Measurements from ENCODE around the gene SMC6.

Gene SMC6

GRCh38 chr2:17649026-17649425 is 104.6 kb downstream of the SMC6 start:
- DNase-seq, result no peak
- H3K27ac ChIP-seq (ENCODE audit: low read length), result no peak overlapping the region
- H3K36me3 ChIP-seq (ENCODE audit: insufficient read depth, low read length), result no peaks in the 10 kb centered on the region
- H4K20me1 ChIP-seq (ENCODE audit: insufficient read depth, low read length), result no peaks in the 10 kb centered on the region
- H3K4me1 ChIP-seq (ENCODE audit: insufficient read depth, low read length), result no peaks in the 10 kb centered on the region
- H3K27me3 ChIP-seq (ENCODE audit: insufficient read depth, low read length, poor library complexity), result no peaks in the 10 kb centered on the region
- H3K4me2 ChIP-seq (ENCODE audit: insufficient read depth, low read length), result no peak overlapping the region
- H3K4me3 ChIP-seq (ENCODE audit: low read depth in 1 of 2, low read length in 2 of 2), result no peak overlapping the region
- TF ChIP-seq EZH2 (IDR thresholded peaks at IDR 0.05; ENCODE audit: borderline replicate concordance, low read depth, low read length, severe bottlenecking) (no peak), CTCF (IDR thresholded peaks at IDR 0.05; ENCODE audit: borderline replicate concordance, extremely low read depth, low read length, poor library complexity, severe bottlenecking) (no peak)
- no peak overlapping the region for H3K9ac ChIP-seq (ENCODE audit: low read depth, low read length)
- no peak overlapping the region for H2AFZ ChIP-seq (ENCODE audit: low read depth, low read length)
- no peaks in the 10 kb centered on the region for H3K9me3 ChIP-seq (ENCODE audit: insufficient read depth, low read length, severe bottlenecking)
- no peaks in the 10 kb centered on the region for H3K79me2 ChIP-seq (ENCODE audit: insufficient read depth, low read length)
- ATAC-seq (ENCODE audit: insufficient read depth, low read depth), result no peak

- H3K4me1 ChIP-seq (ENCODE audit: insufficient read depth, low read length), result no peaks in the 10 kb centered on the region
- no peak overlapping the region for H3K4me3 ChIP-seq (ENCODE audit: low read depth in 1 of 2, low read length in 2 of 2)
- no peaks in the 10 kb centered on the region for H3K79me2 ChIP-seq (ENCODE audit: insufficient read depth, low read length)
- H3K36me3 ChIP-seq (ENCODE audit: insufficient read depth, low read length), result no peaks in the 10 kb centered on the region
- TF ChIP-seq EZH2 (IDR thresholded peaks at IDR 0.05; ENCODE audit: borderline replicate concordance, low read depth, low read length, severe bottlenecking) (no peak), CTCF (IDR thresholded peaks at IDR 0.05; ENCODE audit: borderline replicate concordance, extremely low read depth, low read length, poor library complexity, severe bottlenecking) (no peak)
- no peak overlapping the region for H2AFZ ChIP-seq (ENCODE audit: low read depth, low read length)
- H4K20me1 ChIP-seq (ENCODE audit: insufficient read depth, low read length), result no peaks in the 10 kb centered on the region
- no peak overlapping the region for H3K9ac ChIP-seq (ENCODE audit: low read depth, low read length)
- H3K27me3 ChIP-seq (ENCODE audit: insufficient read depth, low read length, poor library complexity), result no peaks in the 10 kb centered on the region
- H3K9me3 ChIP-seq (ENCODE audit: insufficient read depth, low read length, severe bottlenecking), result no peaks in the 10 kb centered on the region
- DNase-seq, result no peak
- ATAC-seq (ENCODE audit: insufficient read depth, low read depth), result no peak
- H3K4me2 ChIP-seq (ENCODE audit: insufficient read depth, low read length), result no peak overlapping the region
- no peak overlapping the region for H3K27ac ChIP-seq (ENCODE audit: low read length)
Observed at GRCh38 chr2:17648581-17648980, 105.0 kb downstream of the SMC6 start.

GRCh38 chr2:17646838-17647701 is 106.5 kb downstream of the SMC6 start:
- no peaks in the 10 kb centered on the region for H3K36me3 ChIP-seq (ENCODE audit: insufficient read depth, low read length)
- H3K9me3 ChIP-seq (ENCODE audit: insufficient read depth, low read length, severe bottlenecking), result no peaks in the 10 kb centered on the region
- no peak for ATAC-seq (ENCODE audit: insufficient read depth, low read depth)
- H3K79me2 ChIP-seq (ENCODE audit: insufficient read depth, low read length), result no peaks in the 10 kb centered on the region
- no peak overlapping the region for H3K4me2 ChIP-seq (ENCODE audit: insufficient read depth, low read length)
- no peak for DNase-seq
- no peaks in the 10 kb centered on the region for H4K20me1 ChIP-seq (ENCODE audit: insufficient read depth, low read length)
- H3K27ac ChIP-seq (ENCODE audit: low read length), result no peak overlapping the region
- TF ChIP-seq CTCF (IDR thresholded peaks at IDR 0.05; ENCODE audit: borderline replicate concordance, extremely low read depth, low read length, poor library complexity, severe bottlenecking), result no peak
- no peak for TF ChIP-seq EZH2 (IDR thresholded peaks at IDR 0.05; ENCODE audit: borderline replicate concordance, low read depth, low read length, severe bottlenecking)
- H3K27me3 ChIP-seq (ENCODE audit: insufficient read depth, low read length, poor library complexity), result no peaks in the 10 kb centered on the region
- H3K4me3 ChIP-seq (ENCODE audit: low read depth in 1 of 2, low read length in 2 of 2), result no peak overlapping the region
- no peak overlapping the region for H3K9ac ChIP-seq (ENCODE audit: low read depth, low read length)
- H2AFZ ChIP-seq (ENCODE audit: low read depth, low read length), result no peak overlapping the region
- H3K4me1 ChIP-seq (ENCODE audit: insufficient read depth, low read length), result no peaks in the 10 kb centered on the region
